H1 (cell line): Measurements from ENCODE around the gene FRMD4A. TPM values are rescaled to one million over a fixed set of nuclear protein-coding genes. Genes with fewer than 3 reads are reported as not detected.

Experiments
- CTCF ChIA-PET: fragments of 300-600 bp; sonication (Branson Sonifier 250); formaldehyde crosslinking; loops from one replicate; lab custom pipeline; 2021; ENCODE audit not compliant: partially characterized antibody; lab: Charles Lee
- POLR2A ChIA-PET: fragments of 300-600 bp; sonication (Branson Sonifier 250); formaldehyde crosslinking; loops from one replicate; lab custom pipeline; 2021; ENCODE audit warnings: inconsistent platforms; ENCODE audit not compliant: partially characterized antibody; lab: Charles Lee
- DNase-seq, 2 experiments: peaks; one replicate each; pipeline versions ENCODE4 v3.0.0 to v3.0.0-alpha.2; 2010 to 2022; ENCODE audit warnings: low spot score in 2 of 2, low read depth in 1 of 2, mixed read lengths in 1 of 2
- FAIRE-seq: peaks from 2 replicates; lab custom pipeline; 2011; peaks lifted over from hg19 to GRCh38; lab: Jason Lieb, UNC
- H2AFZ ChIP-seq: 2 replicates; pipeline ENCODE4 v1.8.1; 2012; ENCODE audit warnings: low read length, inconsistent platforms
- H2AK5ac ChIP-seq: 2 replicates; pipeline ENCODE4 v1.6.1; 2013; ENCODE audit warnings: low read depth, low read length
- H2BK120ac ChIP-seq: replicated peaks from 2 replicates; pipeline ENCODE3; 2013; ENCODE audit warnings: low read depth, low read length, inconsistent platforms
- H2BK12ac ChIP-seq: 2 replicates; pipeline ENCODE4 v1.6.1; 2013; ENCODE audit warnings: low read depth, low read length
- H2BK15ac ChIP-seq: 2 replicates; pipeline ENCODE4 v1.6.1; 2013; ENCODE audit warnings: low read length
- H2BK20ac ChIP-seq: 2 replicates; pipeline ENCODE4 v1.6.1; 2013; ENCODE audit warnings: low read length
- H2BK5ac ChIP-seq: 2 replicates; pipeline ENCODE4 v1.6.1; 2013; ENCODE audit warnings: low read depth, low read length
- H3K14ac ChIP-seq: 2 replicates; pipeline ENCODE4 v1.6.1; 2013; ENCODE audit warnings: inconsistent platforms; ENCODE audit not compliant: insufficient read length
- H3K18ac ChIP-seq: 2 replicates; pipeline ENCODE4 v1.6.1; 2013; ENCODE audit warnings: low read length; ENCODE audit errors: extremely low read depth
- H3K23ac ChIP-seq: 2 replicates; pipeline ENCODE4 v1.6.1; 2013; ENCODE audit warnings: inconsistent platforms; ENCODE audit not compliant: insufficient read length
- H3K23me2 ChIP-seq: 2 replicates; pipeline ENCODE4 v1.6.1; 2013; ENCODE audit warnings: low read depth, low read length
- H3K27ac ChIP-seq: 2 replicates; pipeline ENCODE4 v1.6.1; 2011; ENCODE audit warnings: low read depth, low read length, inconsistent platforms
- H3K27me3 ChIP-seq, 4 experiments: replicated peaks in 1 of 4; 1 replicate in 1 of 4; 2 replicates in 3 of 4; pipeline versions ENCODE4 v1.6.1 to v1.8.1; 2011 to 2013; ENCODE audit warnings: low read length in 3 of 4, mild to moderate bottlenecking in 3 of 4, inconsistent platforms in 2 of 4, mixed read lengths in 2 of 4, moderate library complexity in 1 of 4; ENCODE audit not compliant: control insufficient read depth in 3 of 4, insufficient read depth in 3 of 4; ENCODE audit errors: extremely low read depth in 1 of 4
- H3K36me3 ChIP-seq, 4 experiments: 2 replicates each; pipeline versions ENCODE4 v1.6.1 to v1.8.1; 2011 to 2013; ENCODE audit warnings: mild to moderate bottlenecking in 4 of 4, low read length in 3 of 4, moderate library complexity in 2 of 4, control low read depth in 1 of 4, inconsistent platforms in 1 of 4; ENCODE audit not compliant: insufficient read depth in 4 of 4, control insufficient read depth in 2 of 4
- H3K4ac ChIP-seq: replicated peaks from 2 replicates; pipeline ENCODE3; 2013; ENCODE audit warnings: low read length, low read depth, mixed read lengths, inconsistent platforms; ENCODE audit not compliant: insufficient read length
- H3K4me1 ChIP-seq, 4 experiments: replicated peaks in 1 of 4; 1 replicate in 1 of 4; 2 replicates in 3 of 4; pipeline versions ENCODE4 v1.6.1 to v1.8.1; 2011 to 2013; ENCODE audit warnings: low read length in 3 of 4, inconsistent platforms in 2 of 4, mixed read lengths in 1 of 4; ENCODE audit not compliant: insufficient read depth in 4 of 4, control insufficient read depth in 3 of 4
- H3K4me2 ChIP-seq, 2 experiments: 2 replicates each; pipeline versions ENCODE4 v1.6.1 to v1.8.1; 2011 to 2013; ENCODE audit warnings: low read depth in 2 of 2, low read length in 2 of 2, control low read depth in 1 of 2, inconsistent platforms in 1 of 2, mild to moderate bottlenecking in 1 of 2; ENCODE audit not compliant: insufficient read depth in 1 of 2
- H3K4me3 ChIP-seq, 4 experiments: fragments of 200-600, 300-600 bp in 1 of 4; sonication (generic), shearing (Covaris generic), sonication (Bioruptor Twin) in 1 of 4; 2 replicates each; pipeline versions ENCODE4 v1.5.1 to v1.8.1; 2011 to 2016; ENCODE audit warnings: low read length in 4 of 4, low read depth in 3 of 4, control low read depth in 2 of 4, inconsistent platforms in 2 of 4, mild to moderate bottlenecking in 2 of 4, mixed read lengths in 1 of 4, moderate library complexity in 1 of 4; ENCODE audit not compliant: insufficient read depth in 2 of 4; ENCODE audit errors: extremely low read depth in 1 of 4
- H3K56ac ChIP-seq: replicated peaks from 2 replicates; pipeline ENCODE3; 2013; ENCODE audit warnings: low read depth, mild to moderate bottlenecking, mixed read lengths, low read length, inconsistent platforms; ENCODE audit not compliant: insufficient read length
- H3K79me1 ChIP-seq: 2 replicates; pipeline ENCODE4 v1.6.1; 2013; ENCODE audit warnings: low read depth, low read length, control low read depth
- H3K79me2 ChIP-seq, 2 experiments: 2 replicates each; pipeline versions ENCODE4 v1.6.1 to v1.8.1; 2012 to 2013; ENCODE audit warnings: low read length in 2 of 2, mild to moderate bottlenecking in 2 of 2, inconsistent platforms in 1 of 2; ENCODE audit not compliant: insufficient read depth in 2 of 2, control insufficient read depth in 1 of 2
- H3K9ac ChIP-seq, 4 experiments: replicated peaks in 1 of 4; 1 replicate in 1 of 4; 2 replicates in 3 of 4; pipeline versions ENCODE4 v1.6.1 to v1.8.1; 2011 to 2013; ENCODE audit warnings: low read depth in 3 of 4, low read length in 3 of 4, control low read depth in 2 of 4, mild to moderate bottlenecking in 2 of 4, moderate library complexity in 2 of 4, inconsistent platforms in 1 of 4; ENCODE audit errors: extremely low read depth in 1 of 4
- H3K9me3 ChIP-seq, 2 experiments: 2 replicates each; pipeline versions ENCODE4 v1.6.1 to v1.8.1; 2012 to 2013; ENCODE audit warnings: mild to moderate bottlenecking in 2 of 2, moderate library complexity in 2 of 2, control low read depth in 1 of 2, inconsistent platforms in 1 of 2, low read depth in 1 of 2, low read length in 1 of 2, mixed read lengths in 1 of 2; ENCODE audit not compliant: insufficient read depth in 2 of 2
- H4K20me1 ChIP-seq, 2 experiments: replicated peaks in 1 of 2; 2 replicates each; pipeline versions ENCODE3 to v1.8.1; 2011 to 2013; ENCODE audit warnings: inconsistent platforms in 2 of 2, low read length in 2 of 2, mild to moderate bottlenecking in 1 of 2; ENCODE audit not compliant: insufficient read depth in 2 of 2, control insufficient read depth in 1 of 2
- H4K5ac ChIP-seq: 2 replicates; pipeline ENCODE4 v1.6.1; 2013; ENCODE audit warnings: low read length, low read depth, mixed read lengths, inconsistent platforms; ENCODE audit not compliant: insufficient read length
- H4K8ac ChIP-seq: 2 replicates; pipeline ENCODE4 v1.8.0; 2013; ENCODE audit warnings: mild to moderate bottlenecking, moderate library complexity, low read length, inconsistent platforms; ENCODE audit not compliant: insufficient read depth; ENCODE audit errors: extremely low read depth
- H4K91ac ChIP-seq: replicated peaks from 2 replicates; pipeline ENCODE3; 2013; ENCODE audit warnings: low read length, mixed read lengths, inconsistent platforms; ENCODE audit not compliant: insufficient read length
- KDM1A ChIP-seq: fragments of 200-600, 300-600 bp; sonication (generic); IDR thresholded peaks from 2 replicates; pipeline ENCODE4 v1.7.1; 2016; ENCODE audit warnings: mild to moderate bottlenecking, low read length, borderline replicate concordance
- NRF1 ChIP-seq: IDR thresholded peaks from 2 replicates; pipeline ENCODE4 v1.6.1; 2011; ENCODE audit warnings: mild to moderate bottlenecking, low read depth, low read length, improper control_type of control experiment
- SIRT6 ChIP-seq: IDR thresholded peaks from one replicate; pipeline ENCODE4 v1.7.1; 2012; ENCODE audit warnings: low read length, inconsistent platforms
- TAF1 ChIP-seq: IDR thresholded peaks from 2 replicates; pipeline ENCODE4 v1.6.1; 2011; ENCODE audit warnings: mild to moderate bottlenecking, low read depth, low read length
- TEAD4 ChIP-seq: IDR thresholded peaks from 2 replicates; pipeline ENCODE4 v1.6.1; 2012; ENCODE audit warnings: low read depth, low read length, inconsistent platforms, mixed read lengths
- WGBS, 2 experiments: shearing (Covaris generic) in 1 of 2; methylation state at CpG; one replicate each; pipeline versions ENCODE4 v1.1.6 to v1.1.7; 2013 to 2015; ENCODE audit warnings: low lambda C conversion rate in 2 of 2, mixed read lengths in 2 of 2, inconsistent platforms in 1 of 2, low coverage in 1 of 2, missing lambda C conversion rate in 1 of 2; ENCODE audit not compliant: insufficient replicate concordance in 2 of 2, insufficient coverage in 1 of 2, insufficient read length in 1 of 2; ENCODE audit errors: extremely low coverage in 1 of 2, missing lambda C conversion rate in 1 of 2; 5-methylcytosine and 5-hydroxymethylcytosine counted together
- polyA plus RNA-seq, 7 experiments: library from polyadenylated mRNA; depleted of rRNA in 3 of 7; stranded (reverse) in 5 of 7; unstranded in 2 of 7; fragments of >200 nt in 5 of 7; fragments of 200-250 nt in 2 of 7; gene quantifications; 1 replicate in 5 of 7; 2 replicates in 1 of 7; 4 replicates in 1 of 7; pipeline versions ENCODE4 v1.2.1 to v1.2.3, GENCODE V29; 2011 to 2013; ENCODE audit warnings: missing spikeins in 2 of 7, mixed read lengths in 2 of 7
- total RNA-seq: library from RNA; stranded (reverse); fragmentation: NEBNext Ultra II Directional; extraction: Animal tissue kit (Norgen Biotek cat#: 25700); gene quantifications from 2 replicates; pipeline ENCODE4 v1.2.1, GENCODE V29; 2021

The FRMD4A gene
- total and polyA plus RNA-seq, 2 of the 8 experiments (the other 6 are each of a cell fraction or from before 2014, with no cell fraction given): 38.6 to 39.6 TPM

- Histone ChIP-seq H3K14ac (no peak overlapping the region), H3K4me1 (peaks cover 0 to 2% (median 0%) of the 10 kb centered on the region in 4 experiments; a peak in 1 of 7 replicates), H4K8ac (no peak overlapping the region), H3K27ac (no peak overlapping the region), H3K27me3 (peaks cover 0 to under 1% (median 0%) of the 10 kb centered on the region in 4 experiments; a peak in 1 of 7 replicates), H3K9me3 (no peaks in the 10 kb centered on the region), H2BK15ac (no peak overlapping the region), H2AK5ac (no peak overlapping the region), H3K9ac (no peak overlapping the region), H4K5ac (no peak overlapping the region), H3K79me2 (no peaks in the 10 kb centered on the region), H2BK12ac (no peak overlapping the region), H2BK5ac (no peak overlapping the region), H3K23ac (no peak overlapping the region), H2AFZ (no peak overlapping the region), H2BK120ac (no peak overlapping the region), H3K18ac (no peak overlapping the region), H3K56ac (no peak overlapping the region), H3K79me1 (no peaks in the 10 kb centered on the region), H3K36me3 (no peaks in the 10 kb centered on the region), H4K20me1 (no peaks in the 10 kb centered on the region), H4K91ac (no peak overlapping the region), H3K23me2 (no peaks in the 10 kb centered on the region), H3K4me2 (no peak overlapping the region), H2BK20ac (no peak overlapping the region), H3K4me3 (no peak overlapping the region), H3K4ac (no peak overlapping the region)
- no peak for DNase-seq
- ChIA-PET CTCF (interaction anchor here (0.6 to 3.1 kb wide), 4 partner anchors 8 to 288 kb away, joined by 3 to 21 read pairs (median 3); no protein-coding TSS in a partner anchor), POLR2A (no interaction called here)
- WGBS, 2 experiments: 94% methylated on average over 2 of the region's 2 CpGs; no CpG with 5 or more reads in 1 of the 2 experiments
- FAIRE-seq: no peak
- TF ChIP-seq NRF1: no peak
- TF ChIP-seq TAF1: no peak
- TF ChIP-seq TEAD4: no peak
- TF ChIP-seq SIRT6: no peak
- no peak for TF ChIP-seq KDM1A
Measured at GRCh38 chr10:14192746-14193145, 138.0 kb downstream of the FRMD4A start.
